K562 (cell line): ENCODE measurements around the gene GAA. TPM values are rescaled to one million over a fixed set of nuclear protein-coding genes. Genes with fewer than 3 reads are reported as not detected.

Experiments used
- ADNP ChIP-seq: fragments of 200-800 bp; sonication (Bioruptor generic); IDR thresholded peaks from 2 replicates; pipeline ENCODE4 v1.6.1; 2016; ENCODE audit warnings: missing genetic modification characterization, missing compliant biosample characterization
- ASH1L ChIP-seq: fragments of 450-650 bp; IDR thresholded peaks from 2 replicates; pipeline ENCODE4 v1.6.1; 2018; ENCODE audit warnings: borderline replicate concordance, mild to moderate bottlenecking, low read depth; ENCODE audit not compliant: partially characterized antibody
- ATF1 ChIP-seq, 2 experiments: fragments of 450-650 bp in 1 of 2; IDR thresholded peaks; 2 replicates each; pipeline ENCODE4 v1.6.1; 2016; ENCODE audit warnings: missing compliant biosample characterization in 1 of 2, missing genetic modification characterization in 1 of 2
- CCNT2 ChIP-seq: IDR thresholded peaks from 2 replicates; pipeline ENCODE4 v1.6.1; 2011; ENCODE audit warnings: borderline replicate concordance, low read depth, mild to moderate bottlenecking, moderate library complexity, mixed read lengths, low read length; ENCODE audit not compliant: insufficient read length; ENCODE audit errors: extremely low read depth
- CEBPG ChIP-seq, 3 experiments: fragments of 200-800 bp in 1 of 3; sonication (Bioruptor generic) in 1 of 3; sonication (generic) in 1 of 3; formaldehyde crosslinking in 1 of 3; IDR thresholded peaks in 2 of 3; conservative IDR thresholded peaks in 1 of 3; 2 replicates each; pipeline versions ENCODE4 v1.6.1 to v1.8.0; 2016 to 2022; ENCODE audit warnings: missing compliant biosample characterization in 2 of 3, missing genetic modification characterization in 2 of 3, mild to moderate bottlenecking in 1 of 3, missing genetic modification reagents in 1 of 3
- FOS ChIP-seq: IDR thresholded peaks from 3 replicates; pipeline ENCODE4 v1.6.1; 2011; ENCODE audit not compliant: insufficient read length; ENCODE audit errors: extremely low read depth
- GABPB1 ChIP-seq: sonication (generic); formaldehyde crosslinking; IDR thresholded peaks from 2 replicates; pipeline ENCODE4 v1.8.0; 2022; ENCODE audit warnings: mild to moderate bottlenecking, missing genetic modification reagents
- GTF2E2 ChIP-seq: fragments of 200-800 bp; sonication (Bioruptor generic); IDR thresholded peaks from 2 replicates; pipeline ENCODE4 v1.6.1; 2016; ENCODE audit warnings: missing genetic modification characterization, missing compliant biosample characterization
- KAT2B ChIP-seq: IDR thresholded peaks from one replicate; pipeline ENCODE4 v1.6.1; 2012; ENCODE audit warnings: low read depth, mild to moderate bottlenecking, control low read depth, inconsistent platforms, low read length, moderate library complexity
- KDM1A ChIP-seq, 2 experiments: fragments of 450-650 bp; IDR thresholded peaks; 2 replicates each; pipeline ENCODE4 v1.6.1; 2016; ENCODE audit warnings: mild to moderate bottlenecking in 2 of 2
- KDM5B ChIP-seq: fragments of 200-600 bp; sonication (generic); IDR thresholded peaks from 2 replicates; pipeline ENCODE4 v1.6.1; 2012; ENCODE audit warnings: low read depth, mild to moderate bottlenecking, moderate library complexity, low read length, control low read depth, inconsistent platforms; ENCODE audit not compliant: insufficient replicate concordance
- L3MBTL2 ChIP-seq: fragments of 450-650 bp; IDR thresholded peaks from 2 replicates; pipeline ENCODE4 v1.6.1; 2016; ENCODE audit warnings: mild to moderate bottlenecking, moderate library complexity
- NFE2 ChIP-seq: IDR thresholded peaks from 2 replicates; pipeline ENCODE4 v1.6.1; 2014; ENCODE audit warnings: antibody characterized with exemption, low read depth
- RBBP5 ChIP-seq: fragments of 200-600 bp; sonication (generic); IDR thresholded peaks from 2 replicates; pipeline ENCODE4 v1.6.1; 2012; ENCODE audit warnings: borderline replicate concordance, mild to moderate bottlenecking, low read length, control low read depth, inconsistent platforms; ENCODE audit not compliant: insufficient read depth, poor library complexity, severe bottlenecking
- SRSF7 ChIP-seq: fragments of 200-400 bp; formaldehyde crosslinking; optimal IDR thresholded peaks from 2 replicates; pipeline ENCODE3; 2017; ENCODE audit warnings: mild to moderate bottlenecking, low read depth, low read length
- ZBED1 ChIP-seq: IDR thresholded peaks from 2 replicates; pipeline ENCODE4 v1.6.1; 2014
- ZFP1 ChIP-seq: fragments of 450-650 bp; formaldehyde crosslinking; IDR thresholded peaks from 2 replicates; pipeline ENCODE4 v1.4.0; 2020; ENCODE audit warnings: mild to moderate bottlenecking, mixed read lengths
- ZNF133 ChIP-seq: fragments of 250-450 bp; sonication (Bioruptor Pico); IDR thresholded peaks from 2 replicates; pipeline ENCODE4 v1.4.0; 2020; ENCODE audit warnings: mild to moderate bottlenecking
- ZNF354B ChIP-seq: fragments of 250-450 bp; sonication (Bioruptor Pico); IDR thresholded peaks from 2 replicates; pipeline ENCODE4 v1.4.0; 2020
- ZNF583 ChIP-seq: fragments of 250-450 bp; sonication (Bioruptor Pico); IDR thresholded peaks from 2 replicates; pipeline ENCODE4 v1.4.0; 2020
- ZNF785 ChIP-seq: fragments of 250-450 bp; sonication (Bioruptor Pico); IDR thresholded peaks from 2 replicates; pipeline ENCODE4 v1.4.0; 2020; ENCODE audit warnings: mild to moderate bottlenecking
- polyA plus RNA-seq, 8 experiments: library from polyadenylated mRNA; depleted of rRNA in 4 of 8; stranded (reverse) in 5 of 8; unstranded in 3 of 8; fragments of >200 nt; fragmentation: Nextera tagmentation in 2 of 8; fragmentation: Illumina TruSeq in 1 of 8; extraction: Ambion mirVana in 2 of 8; extraction: Trizol in 1 of 8; gene quantifications; 2 replicates each; pipeline versions ENCODE4 v1.2.1 to v1.2.3, GENCODE V29; 2011 to 2014; ENCODE audit warnings: inconsistent platforms in 1 of 8, missing spikeins in 1 of 8
- total RNA-seq, 7 experiments: library from RNA; depleted of rRNA in 6 of 7; stranded (reverse); fragments of >200 nt in 6 of 7; fragmentation: Illumina TruSeq in 2 of 7; extraction: Trizol in 2 of 7; gene quantifications; 2 replicates each; pipeline versions ENCODE4 v1.2.1 to v1.2.3, GENCODE V29; 2011 to 2021; ENCODE audit warnings: low replicate concordance in 1 of 7
- TF ChIP-seq, protein P1 (sequence below): sonication (generic); formaldehyde crosslinking; IDR thresholded peaks from 2 replicates; pipeline ENCODE4 v1.8.0; 2022; ENCODE audit warnings: mild to moderate bottlenecking, missing genetic modification reagents
- TF ChIP-seq, protein P2 (sequence below): sonication (generic); formaldehyde crosslinking; IDR thresholded peaks from 2 replicates; pipeline ENCODE4 v1.8.1; 2023; ENCODE audit warnings: mild to moderate bottlenecking, missing genetic modification reagents

GAA gene
- total and polyA plus RNA-seq, 9 of the 15 experiments (the other 6 are each of a cell fraction or from before 2014, with no cell fraction given), result 0.15 to 6.4 (median 1.7) TPM

DNA sequence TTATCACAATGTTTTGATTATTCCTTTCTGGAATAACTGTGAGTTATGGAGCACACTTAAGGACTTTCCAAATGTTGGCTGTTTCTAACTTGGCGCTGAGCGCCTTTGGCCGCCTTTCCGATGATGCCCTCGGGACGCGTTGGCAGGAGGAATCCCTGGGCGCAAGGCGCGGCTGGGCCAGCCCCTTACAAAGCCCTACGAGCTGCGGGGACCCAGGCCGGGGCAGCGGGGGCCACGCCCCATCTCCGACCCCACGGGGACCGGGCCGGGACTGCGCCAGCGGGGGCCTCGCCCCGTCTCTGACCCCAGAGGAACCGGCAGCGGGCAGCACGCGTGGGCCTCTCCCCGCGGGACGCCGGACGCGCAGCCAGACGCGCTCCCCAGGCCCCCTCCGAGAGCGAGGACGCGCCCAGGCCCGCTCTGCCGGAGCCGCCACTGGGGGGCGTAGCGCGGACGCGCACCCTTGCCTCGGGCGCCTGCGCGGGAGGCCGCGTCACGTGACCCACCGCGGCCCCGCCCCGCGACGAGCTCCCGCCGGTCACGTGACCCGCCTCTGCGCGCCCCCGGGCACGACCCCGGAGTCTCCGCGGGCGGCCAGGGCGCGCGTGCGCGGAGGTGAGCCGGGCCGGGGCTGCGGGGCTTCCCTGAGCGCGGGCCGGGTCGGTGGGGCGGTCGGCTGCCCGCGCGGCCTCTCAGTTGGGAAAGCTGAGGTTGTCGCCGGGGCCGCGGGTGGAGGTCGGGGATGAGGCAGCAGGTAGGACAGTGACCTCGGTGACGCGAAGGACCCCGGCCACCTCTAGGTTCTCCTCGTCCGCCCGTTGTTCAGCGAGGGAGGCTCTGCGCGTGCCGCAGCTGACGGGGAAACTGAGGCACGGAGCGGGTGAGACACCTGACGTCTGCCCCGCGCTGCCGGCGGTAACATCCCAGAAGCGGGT lies at the start of gene GAA (continued):
- TF ChIP-seq ADNP (tag) (no peak), KDM5B (peak; percentile 73), ZNF785 (no peak), ZNF354B (CRISPR knock-in tag) (no peak), KAT2B (no peak), NFE2 (no peak), SRSF7 (no peak), ZNF133 (no peak), GTF2E2 (tag) (no peak), ZBED1 (no peak), FOS (peak; percentile 41), ZNF583 (CRISPR knock-in tag) (peak; percentile 94), ZFP1 (CRISPR knock-in tag) (no peak), KDM1A (IDR thresholded peaks at IDR 0.05) (no peak), ASH1L (no peak), GABPB1 (CRISPR knock-in tag) (no peak), CEBPG (CRISPR knock-in tag; IDR thresholded peaks at IDR 0.05) (no peak), CEBPG (tag; conservative IDR thresholded peaks at IDR 0.05 in 1 of 2, IDR thresholded peaks at IDR 0.05 in 1 of 2) (no peak), RBBP5 (peak; percentile 56), CCNT2 (peak; percentile 61), ATF1 (CRISPR knock-in tag; IDR thresholded peaks at IDR 0.05) (no peak), ATF1 (tag; IDR thresholded peaks at IDR 0.05) (peak; percentile 48; the same call in 1 of the 2 replicates), L3MBTL2 (peak; percentile 73)
- TF ChIP-seq, protein P1, sequence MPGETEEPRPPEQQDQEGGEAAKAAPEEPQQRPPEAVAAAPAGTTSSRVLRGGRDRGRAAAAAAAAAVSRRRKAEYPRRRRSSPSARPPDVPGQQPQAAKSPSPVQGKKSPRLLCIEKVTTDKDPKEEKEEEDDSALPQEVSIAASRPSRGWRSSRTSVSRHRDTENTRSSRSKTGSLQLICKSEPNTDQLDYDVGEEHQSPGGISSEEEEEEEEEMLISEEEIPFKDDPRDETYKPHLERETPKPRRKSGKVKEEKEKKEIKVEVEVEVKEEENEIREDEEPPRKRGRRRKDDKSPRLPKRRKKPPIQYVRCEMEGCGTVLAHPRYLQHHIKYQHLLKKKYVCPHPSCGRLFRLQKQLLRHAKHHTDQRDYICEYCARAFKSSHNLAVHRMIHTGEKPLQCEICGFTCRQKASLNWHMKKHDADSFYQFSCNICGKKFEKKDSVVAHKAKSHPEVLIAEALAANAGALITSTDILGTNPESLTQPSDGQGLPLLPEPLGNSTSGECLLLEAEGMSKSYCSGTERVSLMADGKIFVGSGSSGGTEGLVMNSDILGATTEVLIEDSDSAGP, result no peak
- TF ChIP-seq, protein P2, sequence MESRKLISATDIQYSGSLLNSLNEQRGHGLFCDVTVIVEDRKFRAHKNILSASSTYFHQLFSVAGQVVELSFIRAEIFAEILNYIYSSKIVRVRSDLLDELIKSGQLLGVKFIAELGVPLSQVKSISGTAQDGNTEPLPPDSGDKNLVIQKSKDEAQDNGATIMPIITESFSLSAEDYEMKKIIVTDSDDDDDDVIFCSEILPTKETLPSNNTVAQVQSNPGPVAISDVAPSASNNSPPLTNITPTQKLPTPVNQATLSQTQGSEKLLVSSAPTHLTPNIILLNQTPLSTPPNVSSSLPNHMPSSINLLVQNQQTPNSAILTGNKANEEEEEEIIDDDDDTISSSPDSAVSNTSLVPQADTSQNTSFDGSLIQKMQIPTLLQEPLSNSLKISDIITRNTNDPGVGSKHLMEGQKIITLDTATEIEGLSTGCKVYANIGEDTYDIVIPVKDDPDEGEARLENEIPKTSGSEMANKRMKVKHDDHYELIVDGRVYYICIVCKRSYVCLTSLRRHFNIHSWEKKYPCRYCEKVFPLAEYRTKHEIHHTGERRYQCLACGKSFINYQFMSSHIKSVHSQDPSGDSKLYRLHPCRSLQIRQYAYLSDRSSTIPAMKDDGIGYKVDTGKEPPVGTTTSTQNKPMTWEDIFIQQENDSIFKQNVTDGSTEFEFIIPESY (CRISPR knock-in tag), result 0 out of 2 replicates have a peak, but pooled peaks have one; percentile 66
